ENCODE data around the gene BASP1. TPM values are rescaled to one million over a fixed set of nuclear protein-coding genes. Genes with fewer than 3 reads are reported as not detected.

The BASP1 gene
- total RNA-seq, 2 donors from 2014 or later: 3.9 to 8.1 TPM

GRCh38 chr5:17221843-17222636, 4.6 kb downstream of the BASP1 start:
- no peaks in the 10 kb centered on the region for H3K36me3 Mint-ChIP-seq
- no peak overlapping the region for H3K27ac Mint-ChIP-seq
- H3K27me3 Mint-ChIP-seq: peaks cover 5 to 13% of the 10 kb centered on the region in 2 donors
- no peak overlapping the region for H3K4me3 Mint-ChIP-seq
- peaks cover 0 to 5% of the 10 kb centered on the region in 2 donors for H3K4me1 Mint-ChIP-seq (ENCODE audit: low read depth in 2 of 2)
- DNase-seq (ENCODE audit: low spot score) (no peak), ATAC-seq (no peak)
- H3K9me3 Mint-ChIP-seq: no peaks in the 10 kb centered on the region

- DNase-seq (ENCODE audit: low spot score) (no peak), ATAC-seq (no peak)
- Mint-ChIP-seq H3K36me3 (no peaks in the 10 kb centered on the region), H3K4me1 (ENCODE audit: low read depth in 2 of 2) (peaks cover 0 to 5% of the 10 kb centered on the region in 2 donors), H3K27ac (no peak overlapping the region), H3K4me3 (no peak overlapping the region), H3K9me3 (no peaks in the 10 kb centered on the region), H3K27me3 (peaks cover 5 to 13% of the 10 kb centered on the region in 2 donors)
Measured at GRCh38 chr5:17222664-17223063, 5.2 kb downstream of the BASP1 start.

GRCh38 chr5:17223367-17224185, 6.1 kb downstream of the BASP1 start:
- ATAC-seq: no peak
- H3K9me3 Mint-ChIP-seq: no peaks in the 10 kb centered on the region
- no peak overlapping the region for H3K27ac Mint-ChIP-seq
- peaks cover 5 to 13% of the 10 kb centered on the region in 2 donors for H3K27me3 Mint-ChIP-seq
- H3K4me1 Mint-ChIP-seq (ENCODE audit: low read depth in 2 of 2): peaks cover 0 to 5% of the 10 kb centered on the region in 2 donors
- no peak overlapping the region for H3K4me3 Mint-ChIP-seq
- no peaks in the 10 kb centered on the region for H3K36me3 Mint-ChIP-seq
- no peak for DNase-seq (ENCODE audit: low spot score)

DNA sequence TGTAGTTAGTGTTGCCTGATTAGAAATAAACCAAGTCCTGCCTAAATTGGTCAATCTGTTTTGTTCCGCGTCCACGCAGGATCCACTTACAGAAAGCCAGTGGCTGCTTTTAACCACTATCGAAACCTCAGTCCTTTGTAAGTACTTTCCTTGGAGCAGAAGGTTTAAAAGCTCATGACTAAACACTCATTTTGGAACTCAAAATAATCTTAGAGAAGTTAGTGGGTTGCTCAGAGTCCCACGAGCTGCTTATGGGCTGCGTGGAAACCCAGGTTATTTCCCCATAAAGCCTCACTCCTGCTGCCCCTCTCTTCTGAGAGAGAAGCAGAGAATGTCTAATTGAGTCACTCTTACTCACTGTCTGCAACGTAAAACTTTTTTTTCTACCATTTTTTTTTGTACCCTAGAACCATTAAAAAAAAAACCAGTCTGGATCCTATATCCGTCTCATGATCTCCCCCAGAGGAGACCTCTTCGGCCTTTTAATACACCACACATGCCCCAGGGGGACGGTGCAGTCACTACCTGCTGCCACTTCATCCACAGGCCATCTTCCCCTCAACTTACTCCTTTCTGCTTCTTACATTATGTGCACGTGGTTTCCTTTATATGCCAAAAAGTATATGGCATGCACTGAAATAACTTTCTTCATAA, 7.6 kb downstream of the BASP1 start:
- Mint-ChIP-seq H3K4me1 (ENCODE audit: low read depth in 2 of 2) (no peaks in the 10 kb centered on the region), H3K4me3 (no peak overlapping the region), H3K27me3 (peaks cover 0 to 2% of the 10 kb centered on the region in 2 donors), H3K36me3 (no peaks in the 10 kb centered on the region), H3K27ac (no peak overlapping the region), H3K9me3 (peaks cover under 1% of the 10 kb centered on the region)
- ATAC-seq (no peak), DNase-seq (ENCODE audit: low spot score) (no peak)

GRCh38 chr5:17225520-17225919, 8.1 kb downstream of the BASP1 start:
- Mint-ChIP-seq H3K9me3 (peaks cover 3% of the 10 kb centered on the region), H3K27me3 (no peaks in the 10 kb centered on the region), H3K4me1 (ENCODE audit: low read depth in 2 of 2) (no peaks in the 10 kb centered on the region), H3K36me3 (no peaks in the 10 kb centered on the region), H3K27ac (no peak overlapping the region), H3K4me3 (no peak overlapping the region)
- DNase-seq (ENCODE audit: low spot score) (no peak), ATAC-seq (no peak)

DNA sequence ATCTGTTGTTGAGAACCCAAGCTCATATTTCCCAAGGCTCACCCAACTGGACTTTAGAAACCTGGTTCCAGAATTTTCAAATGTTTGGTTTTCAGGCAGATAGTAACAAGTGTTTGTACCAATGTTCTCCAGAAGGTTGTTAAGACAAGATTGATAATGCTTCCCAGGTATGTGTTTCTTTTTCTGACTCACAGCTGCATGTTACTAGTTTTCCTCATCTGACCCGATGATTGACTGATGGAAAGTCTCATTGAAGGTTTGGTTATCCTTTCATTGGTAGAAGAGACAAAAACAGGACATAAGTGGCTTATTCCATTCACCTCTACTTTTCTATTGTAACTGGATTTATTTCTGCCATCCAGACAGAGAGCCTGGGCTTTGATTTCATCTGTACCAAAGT, 10.4 kb downstream of the BASP1 start:
- ATAC-seq: no peak
- Mint-ChIP-seq H3K36me3 (no peaks in the 10 kb centered on the region), H3K4me3 (no peak overlapping the region), H3K4me1 (ENCODE audit: low read depth in 2 of 2) (no peaks in the 10 kb centered on the region), H3K27ac (no peak overlapping the region), H3K27me3 (no peaks in the 10 kb centered on the region), H3K9me3 (peaks cover 3% of the 10 kb centered on the region)
- DNase-seq (ENCODE audit: low spot score): no peak

GRCh38 chr5:17228821-17229291, 11.4 kb downstream of the BASP1 start:
- Mint-ChIP-seq H3K27ac (no peak overlapping the region), H3K4me1 (ENCODE audit: low read depth in 2 of 2) (no peaks in the 10 kb centered on the region), H3K27me3 (no peaks in the 10 kb centered on the region), H3K4me3 (peak overlapping the region; percentile 5), H3K9me3 (peaks cover 3% of the 10 kb centered on the region), H3K36me3 (no peaks in the 10 kb centered on the region)
- ATAC-seq (no peak), DNase-seq (ENCODE audit: low spot score) (no peak)

- Mint-ChIP-seq H3K4me1 (ENCODE audit: low read depth in 2 of 2) (no peaks in the 10 kb centered on the region), H3K27ac (no peak overlapping the region), H3K4me3 (no peak overlapping the region)
Measured at GRCh38 chr5:17229313-17229712, 11.9 kb downstream of the BASP1 start.

GRCh38 chr5:17230191-17230590, 12.8 kb downstream of the BASP1 start:
- H3K4me3 Mint-ChIP-seq: no peak overlapping the region
- ATAC-seq (no peak), DNase-seq (ENCODE audit: low spot score) (no peak)
- peaks cover 3% of the 10 kb centered on the region for H3K9me3 Mint-ChIP-seq
- no peaks in the 10 kb centered on the region for H3K4me1 Mint-ChIP-seq (ENCODE audit: low read depth in 2 of 2)
- no peaks in the 10 kb centered on the region for H3K36me3 Mint-ChIP-seq
- no peak overlapping the region for H3K27ac Mint-ChIP-seq
- H3K27me3 Mint-ChIP-seq: no peaks in the 10 kb centered on the region

More at GRCh38 chr5:17229313-17229712, 11.9 kb downstream of the BASP1 start:
- ATAC-seq (no peak), DNase-seq (ENCODE audit: low spot score) (no peak)
- peaks cover 3% of the 10 kb centered on the region for H3K9me3 Mint-ChIP-seq
- H3K36me3 Mint-ChIP-seq: no peaks in the 10 kb centered on the region
- no peaks in the 10 kb centered on the region for H3K27me3 Mint-ChIP-seq

DNA sequence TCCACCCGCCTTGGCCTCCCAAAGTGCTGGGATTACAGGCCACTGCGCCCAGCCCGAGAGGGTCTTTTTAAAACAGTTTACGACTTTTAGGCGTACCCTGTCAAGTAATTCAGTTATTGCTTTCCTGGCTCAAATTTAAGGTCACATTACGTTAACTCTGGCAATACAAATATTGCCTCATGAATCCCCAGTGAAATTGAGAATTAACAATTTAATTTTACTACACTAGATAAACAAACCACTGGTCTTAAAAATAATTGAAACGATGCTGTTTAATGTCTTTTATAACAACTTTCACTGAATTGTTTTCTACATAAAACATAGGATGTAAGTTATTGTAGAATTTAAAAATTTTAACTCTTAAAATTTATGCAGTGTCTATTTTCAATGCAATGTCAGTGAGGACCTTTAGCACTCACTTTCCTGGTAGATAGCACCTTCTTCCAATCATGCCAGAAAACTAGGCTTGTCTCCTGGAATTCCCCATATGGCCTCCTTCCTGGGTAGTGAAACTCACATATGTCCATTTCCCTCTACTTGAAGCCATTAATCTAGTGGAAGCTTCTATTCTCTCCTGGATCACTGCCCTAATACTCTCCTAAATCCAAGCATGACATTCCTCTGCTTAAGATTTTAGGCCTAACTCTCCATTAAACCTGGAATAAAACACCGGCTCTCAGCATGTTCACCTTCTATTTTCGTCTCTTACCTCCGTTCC, 13.5 kb downstream of the BASP1 start:
- no peak for DNase-seq (ENCODE audit: low spot score)
- Mint-ChIP-seq H3K4me1 (ENCODE audit: low read depth in 2 of 2) (no peaks in the 10 kb centered on the region), H3K36me3 (no peaks in the 10 kb centered on the region), H3K27ac (no peak overlapping the region), H3K9me3 (peaks cover 3% of the 10 kb centered on the region), H3K4me3 (no peak overlapping the region), H3K27me3 (no peaks in the 10 kb centered on the region)
- ATAC-seq: no peak

- Mint-ChIP-seq H3K36me3 (no peaks in the 10 kb centered on the region), H3K27ac (no peak overlapping the region), H3K4me1 (ENCODE audit: low read depth in 2 of 2) (no peaks in the 10 kb centered on the region), H3K4me3 (no peak overlapping the region), H3K9me3 (peaks cover 3% of the 10 kb centered on the region), H3K27me3 (no peaks in the 10 kb centered on the region)
- no peak for DNase-seq (ENCODE audit: low spot score)
- ATAC-seq: no peak
Measured at GRCh38 chr5:17232405-17232804, 15.0 kb downstream of the BASP1 start.

- Mint-ChIP-seq H3K4me1 (ENCODE audit: low read depth in 2 of 2) (no peaks in the 10 kb centered on the region), H3K27me3 (no peaks in the 10 kb centered on the region), H3K27ac (no peak overlapping the region), H3K36me3 (no peaks in the 10 kb centered on the region), H3K4me3 (no peak overlapping the region), H3K9me3 (peaks cover 8% of the 10 kb centered on the region)
- DNase-seq (ENCODE audit: low spot score): no peak
- ATAC-seq: no peak
Measured at GRCh38 chr5:17233488-17233887, 16.1 kb downstream of the BASP1 start.

DNA sequence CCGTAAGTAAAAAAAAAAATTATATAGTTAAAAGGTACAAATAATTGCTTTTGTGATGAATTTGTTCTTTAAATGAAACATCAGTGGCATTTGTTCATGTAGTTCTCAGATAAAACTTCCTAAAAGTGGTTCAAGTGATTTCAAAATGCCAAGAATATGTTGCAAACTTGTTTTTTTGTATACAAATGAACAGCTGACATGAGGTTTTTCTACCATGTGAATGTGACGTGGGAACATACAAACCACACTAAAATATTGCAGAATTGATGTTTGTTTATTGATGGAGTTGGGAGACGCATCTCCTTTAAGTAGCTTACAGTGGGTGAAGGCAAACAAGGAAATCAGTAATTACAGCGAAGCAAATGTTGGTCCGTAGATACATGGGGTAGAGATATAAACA, 16.9 kb downstream of the BASP1 start:
- H3K27me3 Mint-ChIP-seq: no peaks in the 10 kb centered on the region

More for the DNA sequence above, 16.9 kb downstream of the BASP1 start:
- no peak for DNase-seq (ENCODE audit: low spot score)
- Mint-ChIP-seq H3K4me1 (ENCODE audit: low read depth in 2 of 2) (no peaks in the 10 kb centered on the region), H3K9me3 (peaks cover 8% of the 10 kb centered on the region), H3K4me3 (no peak overlapping the region), H3K36me3 (no peaks in the 10 kb centered on the region), H3K27ac (no peak overlapping the region)
- no peak for ATAC-seq
